ENCODE data around the gene SRGAP1.

SRGAP1 gene

GRCh38 chr12:63922474-63922873 is 78.0 kb downstream of the SRGAP1 start (continued):
- TF ChIP-seq OSR2 (tag by site-specific recombination; IDR thresholded peaks at IDR 0.05), result no peak
- TF ChIP-seq SP7 (tag by site-specific recombination; IDR thresholded peaks at IDR 0.05), result no peak
- TF ChIP-seq, protein P1, sequence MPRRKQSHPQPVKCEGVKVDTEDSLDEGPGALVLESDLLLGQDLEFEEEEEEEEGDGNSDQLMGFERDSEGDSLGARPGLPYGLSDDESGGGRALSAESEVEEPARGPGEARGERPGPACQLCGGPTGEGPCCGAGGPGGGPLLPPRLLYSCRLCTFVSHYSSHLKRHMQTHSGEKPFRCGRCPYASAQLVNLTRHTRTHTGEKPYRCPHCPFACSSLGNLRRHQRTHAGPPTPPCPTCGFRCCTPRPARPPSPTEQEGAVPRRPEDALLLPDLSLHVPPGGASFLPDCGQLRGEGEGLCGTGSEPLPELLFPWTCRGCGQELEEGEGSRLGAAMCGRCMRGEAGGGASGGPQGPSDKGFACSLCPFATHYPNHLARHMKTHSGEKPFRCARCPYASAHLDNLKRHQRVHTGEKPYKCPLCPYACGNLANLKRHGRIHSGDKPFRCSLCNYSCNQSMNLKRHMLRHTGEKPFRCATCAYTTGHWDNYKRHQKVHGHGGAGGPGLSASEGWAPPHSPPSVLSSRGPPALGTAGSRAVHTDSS (tag by site-specific recombination; IDR thresholded peaks at IDR 0.05), result no peak

GRCh38 chr12:63924781-63925180 is 80.3 kb downstream of the SRGAP1 start:
- no peak overlapping the region for H3K27ac ChIP-seq (ENCODE audit: extremely low read depth, low read depth, low read length)
- H3K36me3 ChIP-seq (ENCODE audit: control insufficient read depth in 2 of 2, insufficient read depth in 1 of 2, low read length in 2 of 2), result no peaks in the 10 kb centered on the region
- TF ChIP-seq HIC1 (tag by site-specific recombination; IDR thresholded peaks at IDR 0.05) (no peak), SP7 (tag by site-specific recombination; IDR thresholded peaks at IDR 0.05) (no peak), ZNF660 (tag by site-specific recombination; IDR thresholded peaks at IDR 0.05) (no peak), ZNF211 (tag by site-specific recombination; IDR thresholded peaks at IDR 0.05; ENCODE audit: low read depth) (no peak), ZNF521 (tag by site-specific recombination; IDR thresholded peaks at IDR 0.05) (no peak), ZNF514 (tag by site-specific recombination; IDR thresholded peaks at IDR 0.05) (no peak), ZSCAN23 (tag by site-specific recombination; IDR thresholded peaks at IDR 0.05) (no peak), ZSCAN16 (tag by site-specific recombination; IDR thresholded peaks at IDR 0.05) (no peak)
- ChIA-PET POLR2A (no interaction called here), CTCF (no interaction called here)
- H3K9me3 ChIP-seq (ENCODE audit: control insufficient read depth, insufficient read depth, low read depth, low read length), result no peaks in the 10 kb centered on the region
- H3K4me1 ChIP-seq (ENCODE audit: control insufficient read depth, insufficient read depth, low read length), result no peaks in the 10 kb centered on the region
- no peak overlapping the region for H3K4me3 ChIP-seq (ENCODE audit: low read depth, low read length)

- no peaks in the 10 kb centered on the region for H3K4me1 ChIP-seq (ENCODE audit: control insufficient read depth, insufficient read depth, low read length)
- H3K4me3 ChIP-seq (ENCODE audit: low read depth, low read length), result no peak overlapping the region
- CTCF ChIA-PET, result no interaction called here
- POLR2A ChIA-PET, result no interaction called here
- no peak for TF ChIP-seq MYNN (tag by site-specific recombination; IDR thresholded peaks at IDR 0.05; ENCODE audit: borderline replicate concordance)
- TF ChIP-seq, protein P2, sequence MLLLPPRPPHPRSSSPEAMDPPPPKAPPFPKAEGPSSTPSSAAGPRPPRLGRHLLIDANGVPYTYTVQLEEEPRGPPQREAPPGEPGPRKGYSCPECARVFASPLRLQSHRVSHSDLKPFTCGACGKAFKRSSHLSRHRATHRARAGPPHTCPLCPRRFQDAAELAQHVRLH (tag by site-specific recombination; IDR thresholded peaks at IDR 0.05), result no peak
- TF ChIP-seq ZNF747 (tag by site-specific recombination; IDR thresholded peaks at IDR 0.05), result no peak
- no peak for TF ChIP-seq ZNF140 (tag by site-specific recombination; IDR thresholded peaks at IDR 0.05)
- TF ChIP-seq OVOL3 (tag by site-specific recombination; IDR thresholded peaks at IDR 0.05), result no peak
- TF ChIP-seq GLI4 (tag by site-specific recombination; IDR thresholded peaks at IDR 0.05), result no peak
- TF ChIP-seq ZNF670 (tag by site-specific recombination; IDR thresholded peaks at IDR 0.05; ENCODE audit: low read depth), result no peak
- TF ChIP-seq SCRT2 (tag by site-specific recombination; IDR thresholded peaks at IDR 0.05), result no peak
- H3K27ac ChIP-seq (ENCODE audit: extremely low read depth, low read depth, low read length), result no peak overlapping the region
- no peaks in the 10 kb centered on the region for H3K36me3 ChIP-seq (ENCODE audit: control insufficient read depth in 2 of 2, insufficient read depth in 1 of 2, low read length in 2 of 2)
- no peaks in the 10 kb centered on the region for H3K9me3 ChIP-seq (ENCODE audit: control insufficient read depth, insufficient read depth, low read depth, low read length)
These were observed 83.0 kb downstream of the SRGAP1 start for GRCh38 chr12:63927511-63927910.

DNA sequence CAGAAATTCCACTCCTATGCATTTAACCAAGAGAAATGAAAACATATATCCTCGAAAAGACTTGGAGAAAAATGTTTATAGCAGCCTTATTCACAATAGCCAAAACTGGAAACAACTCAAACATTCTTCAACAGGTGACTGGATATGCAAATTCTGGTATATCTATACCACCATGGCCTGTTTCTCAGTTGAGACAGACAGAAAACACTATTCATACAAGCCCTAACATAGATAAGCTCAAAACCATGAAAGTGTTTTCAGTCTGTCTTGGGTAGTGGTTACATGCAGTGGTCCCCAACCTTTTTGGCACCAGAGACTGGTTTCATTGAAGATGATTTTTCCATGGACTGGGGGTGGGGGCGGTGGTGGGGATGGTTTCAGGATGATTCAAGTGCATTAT is 83.8 kb downstream of the SRGAP1 start:
- ChIA-PET CTCF (no interaction called here), POLR2A (no interaction called here)
- no peak overlapping the region for H3K4me3 ChIP-seq (ENCODE audit: low read depth, low read length)
- no peaks in the 10 kb centered on the region for H3K4me1 ChIP-seq (ENCODE audit: control insufficient read depth, insufficient read depth, low read length)
- TF ChIP-seq SCRT2 (tag by site-specific recombination; IDR thresholded peaks at IDR 0.05) (peak; percentile 35; the same call in 1 of the 2 replicates), ZNF843 (tag by site-specific recombination; IDR thresholded peaks at IDR 0.05) (no peak)
- no peaks in the 10 kb centered on the region for H3K36me3 ChIP-seq (ENCODE audit: control insufficient read depth in 2 of 2, insufficient read depth in 1 of 2, low read length in 2 of 2)
- no peak overlapping the region for H3K27ac ChIP-seq (ENCODE audit: extremely low read depth, low read depth, low read length)
- no peaks in the 10 kb centered on the region for H3K9me3 ChIP-seq (ENCODE audit: control insufficient read depth, insufficient read depth, low read depth, low read length)
